ENCODE results near the gene NUAK1. TPM values are rescaled to one million over a fixed set of nuclear protein-coding genes. Genes with fewer than 3 reads are reported as not detected.

The NUAK1 gene
- total RNA-seq, 1 donor from 2014 or later: 16.6 TPM

- peaks cover 9% of the 10 kb centered on the region for H3K36me3 Mint-ChIP-seq (ENCODE audit: low read depth, unreplicated experiment)
- no peak overlapping the region for H3K27ac Mint-ChIP-seq (ENCODE audit: unreplicated experiment)
- H3K4me1 Mint-ChIP-seq (ENCODE audit: unreplicated experiment): peaks cover 52% of the 10 kb centered on the region
- H3K4me3 Mint-ChIP-seq (ENCODE audit: unreplicated experiment): no peak overlapping the region
- TF ChIP-seq, protein P1, sequence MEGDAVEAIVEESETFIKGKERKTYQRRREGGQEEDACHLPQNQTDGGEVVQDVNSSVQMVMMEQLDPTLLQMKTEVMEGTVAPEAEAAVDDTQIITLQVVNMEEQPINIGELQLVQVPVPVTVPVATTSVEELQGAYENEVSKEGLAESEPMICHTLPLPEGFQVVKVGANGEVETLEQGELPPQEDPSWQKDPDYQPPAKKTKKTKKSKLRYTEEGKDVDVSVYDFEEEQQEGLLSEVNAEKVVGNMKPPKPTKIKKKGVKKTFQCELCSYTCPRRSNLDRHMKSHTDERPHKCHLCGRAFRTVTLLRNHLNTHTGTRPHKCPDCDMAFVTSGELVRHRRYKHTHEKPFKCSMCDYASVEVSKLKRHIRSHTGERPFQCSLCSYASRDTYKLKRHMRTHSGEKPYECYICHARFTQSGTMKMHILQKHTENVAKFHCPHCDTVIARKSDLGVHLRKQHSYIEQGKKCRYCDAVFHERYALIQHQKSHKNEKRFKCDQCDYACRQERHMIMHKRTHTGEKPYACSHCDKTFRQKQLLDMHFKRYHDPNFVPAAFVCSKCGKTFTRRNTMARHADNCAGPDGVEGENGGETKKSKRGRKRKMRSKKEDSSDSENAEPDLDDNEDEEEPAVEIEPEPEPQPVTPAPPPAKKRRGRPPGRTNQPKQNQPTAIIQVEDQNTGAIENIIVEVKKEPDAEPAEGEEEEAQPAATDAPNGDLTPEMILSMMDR (IDR thresholded peaks at IDR 0.05; ENCODE audit: unreplicated experiment): no peak
- no peaks in the 10 kb centered on the region for H3K9me3 Mint-ChIP-seq (ENCODE audit: unreplicated experiment)
- H3K27me3 Mint-ChIP-seq (ENCODE audit: unreplicated experiment): peaks cover 6% of the 10 kb centered on the region
- DNase-seq (ENCODE audit: low spot score): no peak
Measured at GRCh38 chr12:106108185-106108835, 30.4 kb downstream of the NUAK1 start.

DNA sequence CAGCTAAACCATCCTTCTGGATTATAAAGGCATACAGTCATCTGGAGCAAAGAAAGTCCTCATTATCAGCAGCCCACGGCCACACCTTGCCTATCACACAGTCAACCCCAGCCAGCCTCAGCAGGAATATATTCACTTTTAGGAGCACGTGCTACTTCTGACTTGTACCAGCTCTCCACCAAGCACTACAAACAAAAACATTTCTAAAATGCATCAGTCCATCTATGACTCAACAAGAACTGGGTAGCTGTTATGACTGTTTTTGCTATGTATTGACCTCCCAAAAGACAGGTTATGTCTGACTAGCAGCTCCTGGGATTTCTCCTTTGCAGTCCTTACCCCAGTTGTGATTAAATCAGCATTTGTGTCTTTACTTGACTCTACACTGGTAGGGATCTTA, 31.2 kb downstream of the NUAK1 start:
- peak overlapping the region; percentile 18 for H3K27ac Mint-ChIP-seq (ENCODE audit: unreplicated experiment)
- no peaks in the 10 kb centered on the region for H3K9me3 Mint-ChIP-seq (ENCODE audit: unreplicated experiment)
- H3K36me3 Mint-ChIP-seq (ENCODE audit: low read depth, unreplicated experiment): peaks cover 17% of the 10 kb centered on the region
- H3K4me3 Mint-ChIP-seq (ENCODE audit: unreplicated experiment): no peak overlapping the region
- H3K27me3 Mint-ChIP-seq (ENCODE audit: unreplicated experiment): peaks cover 7% of the 10 kb centered on the region
- no peak for DNase-seq (ENCODE audit: low spot score)
- TF ChIP-seq, protein P1 (IDR thresholded peaks at IDR 0.05; ENCODE audit: unreplicated experiment): no peak
- peaks cover 50% of the 10 kb centered on the region for H3K4me1 Mint-ChIP-seq (ENCODE audit: unreplicated experiment)

- H3K36me3 Mint-ChIP-seq (ENCODE audit: low read depth, unreplicated experiment): peaks cover 21% of the 10 kb centered on the region
- no peaks in the 10 kb centered on the region for H3K9me3 Mint-ChIP-seq (ENCODE audit: unreplicated experiment)
- TF ChIP-seq, protein P1 (IDR thresholded peaks at IDR 0.05; ENCODE audit: unreplicated experiment): no peak
- peaks cover 50% of the 10 kb centered on the region for H3K4me1 Mint-ChIP-seq (ENCODE audit: unreplicated experiment)
- H3K4me3 Mint-ChIP-seq (ENCODE audit: unreplicated experiment): no peak overlapping the region
- peak overlapping the region; percentile 81 for H3K27ac Mint-ChIP-seq (ENCODE audit: unreplicated experiment)
- peak; percentile 17 for DNase-seq (ENCODE audit: low spot score)
- peaks cover 7% of the 10 kb centered on the region for H3K27me3 Mint-ChIP-seq (ENCODE audit: unreplicated experiment)
Measured at GRCh38 chr12:106106892-106107291, 31.9 kb downstream of the NUAK1 start.

GRCh38 chr12:106106061-106106566, 32.6 kb downstream of the NUAK1 start:
- peaks cover 28% of the 10 kb centered on the region for H3K36me3 Mint-ChIP-seq (ENCODE audit: low read depth, unreplicated experiment)
- TF ChIP-seq, protein P1 (IDR thresholded peaks at IDR 0.05; ENCODE audit: unreplicated experiment): no peak
- H3K4me3 Mint-ChIP-seq (ENCODE audit: unreplicated experiment): no peak overlapping the region
- peaks cover 3% of the 10 kb centered on the region for H3K27me3 Mint-ChIP-seq (ENCODE audit: unreplicated experiment)
- DNase-seq (ENCODE audit: low spot score): no peak
- H3K27ac Mint-ChIP-seq (ENCODE audit: unreplicated experiment): no peak overlapping the region
- no peaks in the 10 kb centered on the region for H3K9me3 Mint-ChIP-seq (ENCODE audit: unreplicated experiment)
- H3K4me1 Mint-ChIP-seq (ENCODE audit: unreplicated experiment): peaks cover 48% of the 10 kb centered on the region

DNA sequence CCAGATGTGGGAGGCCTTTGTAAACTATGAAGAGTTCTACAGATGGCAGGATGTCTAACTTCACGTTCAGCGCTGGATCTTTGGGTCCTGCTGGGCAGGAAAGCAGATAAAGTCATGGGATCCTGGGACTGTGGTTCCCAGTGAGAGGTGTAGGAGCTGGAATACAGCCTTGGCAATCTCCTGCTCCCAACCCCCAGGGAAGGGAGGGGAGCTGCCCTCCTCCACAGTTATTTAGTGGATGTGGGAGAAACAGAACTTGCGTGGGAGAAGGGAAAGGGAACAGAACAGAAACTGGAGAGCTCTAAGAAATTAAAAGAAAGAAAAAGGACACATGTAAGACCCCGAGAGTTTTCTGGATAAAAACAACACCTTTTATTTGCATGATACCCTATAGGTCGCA, 37.0 kb downstream of the NUAK1 start:
- Mint-ChIP-seq H3K4me3 (ENCODE audit: unreplicated experiment) (no peak overlapping the region), H3K27me3 (ENCODE audit: unreplicated experiment) (peaks cover 2% of the 10 kb centered on the region), H3K4me1 (ENCODE audit: unreplicated experiment) (peaks cover 22% of the 10 kb centered on the region), H3K27ac (ENCODE audit: unreplicated experiment) (no peak overlapping the region), H3K9me3 (ENCODE audit: unreplicated experiment) (no peaks in the 10 kb centered on the region), H3K36me3 (ENCODE audit: low read depth, unreplicated experiment) (peaks cover 28% of the 10 kb centered on the region)
- TF ChIP-seq, protein P1 (IDR thresholded peaks at IDR 0.05; ENCODE audit: unreplicated experiment): no peak
- no peak for DNase-seq (ENCODE audit: low spot score)
